Hepatocyte (in vitro differentiated cells): ENCODE data around the gene RAB8A. TPM values are rescaled to one million over a fixed set of nuclear protein-coding genes. Genes with fewer than 3 reads are reported as not detected.
"Not testable (repeated sequence)": the region's sequence is repeated elsewhere in the genome, so short reads cannot be mapped to it uniquely, and the experiment has no call there.

Source experiments
- DNase-seq: peaks from one replicate; pipeline ENCODE4 v3.0.0-alpha.2; 2016; ENCODE audit warnings: low spot score
- H2AFZ ChIP-seq: fragments of 200-600 bp; sonication (generic); 2 replicates; pipeline ENCODE4 v1.6.0; 2016; ENCODE audit warnings: antibody characterized with exemption, mild to moderate bottlenecking
- H3K27ac ChIP-seq: fragments of 200-600 bp; sonication (generic); 2 replicates; pipeline ENCODE4 v1.5.1; 2016; ENCODE audit warnings: mild to moderate bottlenecking
- H3K27me3 ChIP-seq: fragments of 200-600 bp; sonication (generic); 2 replicates; pipeline ENCODE4 v1.6.1; 2016
- H3K36me3 ChIP-seq: fragments of 200-600 bp; sonication (generic); replicated peaks from 2 replicates; pipeline ENCODE4 v1.5.1; 2016; ENCODE audit warnings: low read depth; ENCODE audit not compliant: insufficient read depth
- H3K4me1 ChIP-seq: fragments of 200-600 bp; sonication (generic); 2 replicates; pipeline ENCODE4 v1.5.1; 2016; ENCODE audit warnings: mild to moderate bottlenecking, moderate library complexity; ENCODE audit not compliant: insufficient read depth
- H3K4me2 ChIP-seq: fragments of 200-600 bp; sonication (generic); 2 replicates; pipeline ENCODE4 v1.6.0; 2016
- H3K4me3 ChIP-seq: fragments of 200-600 bp; sonication (generic); 2 replicates; pipeline ENCODE4 v1.5.1; 2016; ENCODE audit warnings: mild to moderate bottlenecking
- H3K79me2 ChIP-seq: fragments of 200-600 bp; sonication (generic); 2 replicates; pipeline ENCODE4 v1.6.0; 2017; ENCODE audit warnings: mild to moderate bottlenecking
- H3K9me2 ChIP-seq: fragments of 200-600 bp; sonication (generic); replicated peaks from 2 replicates; pipeline ENCODE4 v1.6.0; 2017; ENCODE audit warnings: mild to moderate bottlenecking; ENCODE audit not compliant: insufficient read depth
- H3K9me3 ChIP-seq: fragments of 200-600 bp; sonication (generic); 2 replicates; pipeline ENCODE4 v1.5.1; 2016; ENCODE audit warnings: low read depth, mild to moderate bottlenecking
- H4K20me1 ChIP-seq: fragments of 200-600 bp; sonication (generic); 2 replicates; pipeline ENCODE4 v1.6.0; 2016; ENCODE audit warnings: mild to moderate bottlenecking; ENCODE audit not compliant: insufficient read depth, poor library complexity, severe bottlenecking
- CTCF ChIP-seq: fragments of 200-600 bp; sonication (generic); IDR thresholded peaks from 2 replicates; pipeline ENCODE4 v1.5.1; 2016; ENCODE audit warnings: antibody characterized with exemption, mild to moderate bottlenecking; ENCODE audit not compliant: poor library complexity
- EZH2 ChIP-seq: fragments of 200-600 bp; sonication (generic); IDR thresholded peaks from 2 replicates; pipeline ENCODE4 v1.6.1; 2016; ENCODE audit warnings: antibody characterized with exemption, mild to moderate bottlenecking, borderline replicate concordance
- EZH2phosphoT487 ChIP-seq: fragments of 200-600 bp; sonication (generic); IDR thresholded peaks from one replicate; pipeline ENCODE4 v1.6.1; 2018; ENCODE audit warnings: antibody characterized with exemption, mild to moderate bottlenecking, low read depth, moderate library complexity; ENCODE audit not compliant: unreplicated experiment, severe bottlenecking
- WGBS: methylation state at CpG from one replicate; pipeline ENCODE4 v1.1.6; 2016; ENCODE audit warnings: low lambda C conversion rate; ENCODE audit errors: missing lambda C conversion rate; 5-methylcytosine and 5-hydroxymethylcytosine counted together
- polyA plus RNA-seq: library from polyadenylated mRNA; unstranded; fragments of >200 nt; fragmentation: Nextera tagmentation; extraction: Ambion mirVana; gene quantifications from 2 replicates; pipeline ENCODE4 v1.2.1, GENCODE V29; 2016
- total RNA-seq: library from RNA; depleted of rRNA; stranded (reverse); fragments of >200 nt; gene quantifications from 2 replicates; pipeline ENCODE4 v1.2.3, GENCODE V29; 2014

The RAB8A gene
- total and polyA plus RNA-seq, 2 experiments from 2014 or later, result 60.2 to 89.5 TPM

- Histone ChIP-seq H3K27ac (no peak overlapping the region), H2AFZ (no peak overlapping the region), H3K9me3 (no peaks in the 10 kb centered on the region), H3K27me3 (no peaks in the 10 kb centered on the region), H4K20me1 (no peaks in the 10 kb centered on the region), H3K4me2 (no peak overlapping the region), H3K79me2 (no peaks in the 10 kb centered on the region), H3K9me2 (no peaks in the 10 kb centered on the region), H3K4me3 (no peak overlapping the region), H3K4me1 (no peaks in the 10 kb centered on the region), H3K36me3 (no peaks in the 10 kb centered on the region)
- WGBS, result 58% methylated on average over 2 of the region's 2 CpGs
- no peak for TF ChIP-seq EZH2phosphoT487
- TF ChIP-seq EZH2, result no peak
- TF ChIP-seq CTCF, result no peak
- DNase-seq, result no peak
Measured at GRCh38 chr19:16175954-16176353, 64.3 kb downstream of the RAB8A start.

GRCh38 chr19:16178866-16179265, 67.2 kb downstream of the RAB8A start:
- 94% methylated on average over 5 of the region's 5 CpGs for WGBS
- H3K4me3 ChIP-seq, H4K20me1 ChIP-seq, DNase-seq, H2AFZ ChIP-seq, H3K4me2 ChIP-seq, H3K9me2 ChIP-seq, H3K36me3 ChIP-seq, H3K9me3 ChIP-seq, H3K27ac ChIP-seq, H3K79me2 ChIP-seq, H3K27me3 ChIP-seq, H3K4me1 ChIP-seq: not testable (repeated sequence)

GRCh38 chr19:16180611-16181010, 68.9 kb downstream of the RAB8A start:
- peak; percentile 58 for DNase-seq
- no peak overlapping the region for H3K4me3 ChIP-seq
- no peak overlapping the region for H2AFZ ChIP-seq
- WGBS, result 42% methylated on average over 4 of the region's 4 CpGs
- no peak overlapping the region for H3K4me2 ChIP-seq
- H3K9me3 ChIP-seq, result no peaks in the 10 kb centered on the region
- H4K20me1 ChIP-seq, result no peaks in the 10 kb centered on the region
- H3K36me3 ChIP-seq, result no peaks in the 10 kb centered on the region
- no peaks in the 10 kb centered on the region for H3K9me2 ChIP-seq
- no peak overlapping the region for H3K27ac ChIP-seq
- H3K79me2 ChIP-seq, result peaks cover under 1% of the 10 kb centered on the region
- H3K27me3 ChIP-seq, result no peaks in the 10 kb centered on the region
- TF ChIP-seq CTCF (no peak), EZH2phosphoT487 (no peak), EZH2 (no peak)
- H3K4me1 ChIP-seq, result no peaks in the 10 kb centered on the region

Other genes starting within 250 kb of the RAB8A start
- not detected in 2 replicates for gene CYP4F2, start 213.8 kb upstream of the RAB8A start, total RNA-seq
- not detected in 2 replicates for gene CYP4F2, start 213.8 kb upstream of the RAB8A start, polyA plus RNA-seq
- not detected in 2 replicates for gene CYP4F11, start 177.4 kb upstream of the RAB8A start, total RNA-seq
- not detected in 2 replicates for gene CYP4F11, start 177.4 kb upstream of the RAB8A start, polyA plus RNA-seq
- not detected in 2 replicates for gene OR10H4, start 162.9 kb upstream of the RAB8A start, total RNA-seq
- not detected in 2 replicates for gene OR10H4, start 162.9 kb upstream of the RAB8A start, polyA plus RNA-seq
- gene TPM4, start 35.4 kb upstream of the RAB8A start, total RNA-seq, result 405 and 417 TPM in 2 replicates
- 337 and 344 TPM in 2 replicates for gene TPM4, start 35.4 kb upstream of the RAB8A start, polyA plus RNA-seq
- gene HSH2D, start 31.8 kb downstream of the RAB8A start, total RNA-seq, result 4.0 and 6.1 TPM in 2 replicates
- gene HSH2D, start 31.8 kb downstream of the RAB8A start, polyA plus RNA-seq, result 3.5 and 3.7 TPM in 2 replicates
- not detected in 2 replicates for gene CIB3, start 61.6 kb downstream of the RAB8A start, total RNA-seq
- not detected in 2 replicates for gene CIB3, start 61.6 kb downstream of the RAB8A start, polyA plus RNA-seq
- 132 and 133 TPM in 2 replicates for gene FAM32A, start 73.5 kb downstream of the RAB8A start, total RNA-seq
- 144 and 154 TPM in 2 replicates for gene FAM32A, start 73.5 kb downstream of the RAB8A start, polyA plus RNA-seq
- gene AP1M1, start 86.0 kb downstream of the RAB8A start, total RNA-seq, result 56.3 and 56.7 TPM in 2 replicates
- gene AP1M1, start 86.0 kb downstream of the RAB8A start, polyA plus RNA-seq, result 92.6 and 93.3 TPM in 2 replicates
- 3.0 and 4.5 TPM in 2 replicates for gene KLF2, start 212.9 kb downstream of the RAB8A start, total RNA-seq
- 27.7 and 40.9 TPM in 2 replicates for gene KLF2, start 212.9 kb downstream of the RAB8A start, polyA plus RNA-seq